Daoy (cell line): ENCODE data around the gene DUSP15. TPM values are rescaled to one million over a fixed set of nuclear protein-coding genes. Genes with fewer than 3 reads are reported as not detected.
"Not testable (repeated sequence)": the region's sequence is repeated elsewhere in the genome, so short reads cannot be mapped to it uniquely, and the experiment has no call there.

ENCODE experiments used
- DNase-seq: peaks from one replicate; pipeline ENCODE4 v3.0.0-alpha.2; 2015; ENCODE audit warnings: low read depth
- total RNA-seq: library from RNA; depleted of rRNA; stranded (reverse); fragments of >200 nt; shearing (Covaris generic); gene quantifications from 2 replicates; pipeline ENCODE4 v1.2.3, GENCODE V29; 2014; rRNA removed

The DUSP15 gene, protein sequence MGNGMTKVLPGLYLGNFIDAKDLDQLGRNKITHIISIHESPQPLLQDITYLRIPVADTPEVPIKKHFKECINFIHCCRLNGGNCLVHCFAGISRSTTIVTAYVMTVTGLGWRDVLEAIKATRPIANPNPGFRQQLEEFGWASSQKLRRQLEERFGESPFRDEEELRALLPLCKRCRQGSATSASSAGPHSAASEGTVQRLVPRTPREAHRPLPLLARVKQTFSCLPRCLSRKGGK
- 1.9 and 4.2 TPM in 2 replicates for total RNA-seq

DNA sequence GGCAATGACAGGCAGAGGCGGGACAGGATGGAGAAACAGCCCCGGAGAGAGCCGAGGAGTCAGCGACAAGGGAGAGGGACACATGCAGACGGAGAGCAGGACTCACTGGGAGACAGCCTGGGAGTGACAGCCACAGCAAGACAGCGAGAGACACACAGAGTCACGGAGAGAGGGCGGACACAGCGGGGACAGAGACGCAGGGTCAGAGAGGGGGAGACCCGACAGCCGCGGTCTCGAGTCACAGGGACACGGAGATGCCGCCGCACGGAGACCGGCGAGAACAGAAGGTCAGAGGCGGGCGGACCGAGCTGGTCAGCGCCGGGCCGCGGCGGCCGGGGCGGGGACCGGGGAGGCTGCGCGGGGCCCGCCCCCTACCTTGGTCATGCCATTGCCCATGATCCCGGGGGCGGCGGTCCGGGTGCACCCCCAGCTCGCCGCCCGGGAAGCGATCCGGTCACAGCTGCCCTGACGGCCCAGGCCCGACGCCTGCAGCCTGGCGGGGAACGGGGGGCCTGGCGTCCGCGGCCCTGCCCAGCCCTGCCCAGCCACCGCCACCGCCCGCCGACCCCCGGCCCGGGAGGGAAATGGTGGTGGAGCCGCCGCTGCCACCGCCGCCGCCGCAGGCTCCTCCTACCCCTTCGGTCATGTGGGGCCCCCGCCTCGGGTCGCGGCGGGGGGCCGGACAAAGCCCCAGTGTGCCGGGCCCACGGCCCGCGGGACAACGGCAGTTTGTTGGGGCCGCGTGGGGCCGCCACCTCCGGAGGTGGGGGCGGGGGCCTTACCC is at the start of gene DUSP15, which contains the start of gene TTLL9:
Gene DUSP15, minus strand, starts transcription at position 586 of the 784 bp plus-strand sequence. Its CDS starts 190 bp downstream, at position 396.
Gene TTLL9, plus strand, starts transcription at position 693 of the 784 bp plus-strand sequence. CDS start 493 bp downstream, outside the sequence.
- DNase-seq, result peak; percentile 38

DNA sequence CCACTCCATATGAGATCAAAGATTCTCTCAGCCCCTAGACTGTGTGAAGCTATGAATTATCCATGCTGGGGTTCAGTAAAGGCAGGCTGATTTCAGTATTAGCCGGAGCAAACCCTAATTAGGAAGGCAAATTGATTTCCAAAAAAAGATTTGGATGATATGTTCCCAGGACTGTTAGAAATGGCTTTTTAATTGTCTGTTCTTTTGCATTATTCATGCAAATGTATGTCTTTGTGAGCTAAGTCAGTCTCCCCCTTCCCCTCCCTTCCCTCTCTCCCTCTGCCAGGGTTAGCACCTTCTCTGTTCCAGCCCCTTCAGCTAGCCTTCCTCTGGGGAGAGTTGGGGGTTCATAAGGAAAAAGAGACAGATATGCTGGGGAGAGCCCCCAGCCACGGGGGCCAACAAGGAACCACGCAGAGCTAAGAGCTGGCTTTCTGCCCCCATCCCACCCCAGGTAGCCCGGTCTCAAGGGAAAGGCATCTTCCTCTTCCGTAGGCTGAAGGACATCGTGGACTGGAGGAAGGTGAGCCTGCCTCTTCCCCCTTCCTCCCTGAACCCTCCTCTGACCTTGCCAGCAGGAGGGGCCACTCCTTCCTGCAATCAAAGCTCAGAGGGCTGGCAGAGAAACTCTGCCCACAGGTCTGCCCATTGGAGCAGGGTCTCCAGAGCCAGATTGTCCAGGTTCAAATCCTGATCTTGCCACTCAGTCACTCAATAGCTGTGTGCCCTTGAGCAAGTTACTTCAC is 49.3 kb upstream of the DUSP15 start:
- DNase-seq, result no peak

GRCh38 chr20:31918466-31919105 is 48.3 kb upstream of the DUSP15 start:
- no peak for DNase-seq

GRCh38 chr20:31917962-31918412 is 47.7 kb upstream of the DUSP15 start:
- DNase-seq, result not testable (repeated sequence)

DNA sequence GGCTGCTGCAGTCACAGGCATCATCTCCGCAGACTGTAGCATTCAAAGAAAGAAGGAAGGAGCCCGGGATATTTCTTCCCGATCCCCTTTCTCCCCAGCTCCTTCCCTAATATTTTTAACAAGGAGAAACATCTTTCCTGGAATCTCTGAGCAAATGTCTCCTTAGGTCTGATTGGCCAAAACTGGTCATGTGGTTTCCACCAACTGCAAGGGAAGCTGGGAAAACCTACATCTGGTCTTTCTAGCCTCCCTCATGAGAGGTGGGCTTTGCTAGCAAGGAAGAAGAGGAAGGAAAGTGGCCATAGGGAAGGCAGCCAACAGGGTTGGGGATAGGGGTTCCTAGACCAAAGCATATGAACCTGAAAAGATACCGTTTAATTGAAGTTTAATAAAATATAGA is 46.4 kb upstream of the DUSP15 start:
- DNase-seq, result no peak

- DNase-seq, result no peak
These were observed 45.4 kb upstream of the DUSP15 start for GRCh38 chr20:31915491-31916280.

GRCh38 chr20:31914170-31914569 is 43.8 kb upstream of the DUSP15 start:
- no peak for DNase-seq

GRCh38 chr20:31913431-31914157 is 43.3 kb upstream of the DUSP15 start:
- DNase-seq, result no peak

GRCh38 chr20:31910071-31910803 is 39.9 kb upstream of the DUSP15 start:
- no peak for DNase-seq

- no peak for DNase-seq
These were observed 39.1 kb upstream of the DUSP15 start for GRCh38 chr20:31909253-31910070.

- peak; percentile 41 for DNase-seq
These were observed 38.1 kb upstream of the DUSP15 start for GRCh38 chr20:31908424-31908823.

GRCh38 chr20:31908016-31908415 is 37.7 kb upstream of the DUSP15 start:
- no peak for DNase-seq

DNA sequence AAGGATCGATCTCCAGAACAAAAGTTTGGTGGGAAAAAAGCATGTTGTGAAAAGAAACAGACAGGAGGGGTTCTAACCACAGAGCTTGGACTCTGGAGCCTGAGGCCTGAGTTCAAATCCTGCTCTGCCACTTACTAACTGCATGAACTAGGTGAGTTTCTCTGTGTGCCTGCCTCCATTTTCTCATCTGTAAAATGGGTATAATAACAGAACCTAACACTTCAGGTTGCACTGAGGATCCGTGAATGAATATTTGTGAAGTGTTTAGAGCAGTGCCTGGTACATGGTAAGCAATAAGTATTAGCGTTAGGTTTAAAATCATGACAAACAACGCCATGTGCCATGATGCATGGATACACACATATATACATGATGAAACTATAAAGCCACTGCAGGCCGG is 36.7 kb upstream of the DUSP15 start:
- DNase-seq, result no peak

- DNase-seq, result no peak
These were observed 35.7 kb upstream of the DUSP15 start for GRCh38 chr20:31906001-31906400.

DNA sequence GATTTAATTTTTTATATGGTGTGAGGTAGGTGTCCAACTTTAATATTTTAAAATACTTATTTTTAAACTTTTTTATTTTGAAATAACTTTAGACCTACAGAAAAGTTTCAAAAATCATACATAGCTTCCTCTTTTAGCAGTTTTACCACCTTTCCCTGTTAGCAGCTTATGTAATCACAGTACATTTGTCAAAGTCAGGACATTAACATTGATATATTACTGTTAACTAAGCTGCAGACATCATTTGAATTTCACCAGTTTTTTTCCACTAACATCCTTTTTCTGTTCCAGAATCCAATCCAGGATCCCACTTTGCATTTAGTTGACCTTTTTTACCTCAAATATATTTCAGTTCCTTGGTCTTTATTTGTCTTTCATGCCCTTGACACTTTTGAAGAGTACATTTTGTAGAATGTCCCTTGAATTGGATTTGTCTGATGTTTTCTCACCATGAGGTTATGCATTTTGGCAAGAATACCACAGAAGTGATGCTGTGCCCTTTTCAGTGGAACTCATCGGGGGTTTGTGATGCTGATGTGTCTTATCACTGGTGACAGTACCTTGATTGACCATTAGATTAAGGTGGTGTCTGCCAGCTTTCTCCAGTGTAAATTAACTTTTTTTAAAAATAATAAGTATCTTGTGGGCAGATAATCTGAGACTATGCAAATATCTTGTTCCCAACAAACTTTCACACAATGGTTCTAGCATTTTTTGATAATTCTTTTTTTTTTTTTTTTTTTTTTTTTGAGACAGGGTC is 33.5 kb upstream of the DUSP15 start:
- DNase-seq, result no peak

DNA sequence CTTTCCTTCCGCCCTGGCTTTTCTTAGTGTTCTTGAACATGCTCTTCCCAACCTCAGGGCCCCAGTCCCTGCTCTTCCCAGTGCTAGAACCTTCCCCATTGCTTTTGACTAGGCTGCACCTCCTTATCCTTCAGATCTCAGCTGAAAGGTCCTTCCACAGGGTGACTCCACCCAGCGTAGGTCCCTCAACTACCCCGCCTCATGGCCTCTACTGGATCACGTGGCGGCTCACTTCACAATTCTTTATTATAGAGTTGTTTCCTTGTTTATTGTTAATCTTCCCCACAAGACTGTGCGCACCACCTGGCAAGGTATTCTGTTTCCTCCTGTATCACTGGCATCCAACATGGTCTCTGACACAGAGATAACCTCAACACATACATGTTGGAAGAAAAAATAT is 31.3 kb upstream of the DUSP15 start:
- no peak for DNase-seq

GRCh38 chr20:31897541-31897940 is 27.2 kb upstream of the DUSP15 start:
- DNase-seq, result no peak

- DNase-seq, result no peak
These were observed 25.7 kb upstream of the DUSP15 start for GRCh38 chr20:31896049-31896448.
